Adipocyte (in vitro differentiated cells): ENCODE data around the gene FBLN1.

Experiments used
- DNase-seq: peaks from one replicate; pipeline ENCODE4 v3.0.0-alpha.2; 2015; ENCODE audit warnings: low read depth
- H3K27me3 ChIP-seq: replicated peaks from 2 replicates; pipeline ENCODE4 v1.7.0; 2013; ENCODE audit warnings: mild to moderate bottlenecking, low read length, moderate library complexity; ENCODE audit not compliant: control insufficient read depth, insufficient read depth
- H3K36me3 ChIP-seq: 2 replicates; pipeline ENCODE4 v1.7.0; 2013; ENCODE audit warnings: low read length, mild to moderate bottlenecking, moderate library complexity; ENCODE audit not compliant: control insufficient read depth, insufficient read depth, severe bottlenecking
- H3K4me1 ChIP-seq: 2 replicates; pipeline ENCODE4 v1.7.0; 2013; ENCODE audit warnings: mild to moderate bottlenecking, low read length, moderate library complexity; ENCODE audit not compliant: control insufficient read depth, insufficient read depth
- H3K4me3 ChIP-seq: 2 replicates; pipeline ENCODE4 v1.7.0; 2013; ENCODE audit warnings: mild to moderate bottlenecking, low read length, moderate library complexity
- H3K9ac ChIP-seq: 2 replicates; pipeline ENCODE4 v1.7.0; 2013; ENCODE audit warnings: mild to moderate bottlenecking, low read length, moderate library complexity
- H3K9me3 ChIP-seq: 2 replicates; pipeline ENCODE4 v1.7.0; 2013; ENCODE audit warnings: mild to moderate bottlenecking, low read length, moderate library complexity; ENCODE audit not compliant: control insufficient read depth

Gene FBLN1

DNA sequence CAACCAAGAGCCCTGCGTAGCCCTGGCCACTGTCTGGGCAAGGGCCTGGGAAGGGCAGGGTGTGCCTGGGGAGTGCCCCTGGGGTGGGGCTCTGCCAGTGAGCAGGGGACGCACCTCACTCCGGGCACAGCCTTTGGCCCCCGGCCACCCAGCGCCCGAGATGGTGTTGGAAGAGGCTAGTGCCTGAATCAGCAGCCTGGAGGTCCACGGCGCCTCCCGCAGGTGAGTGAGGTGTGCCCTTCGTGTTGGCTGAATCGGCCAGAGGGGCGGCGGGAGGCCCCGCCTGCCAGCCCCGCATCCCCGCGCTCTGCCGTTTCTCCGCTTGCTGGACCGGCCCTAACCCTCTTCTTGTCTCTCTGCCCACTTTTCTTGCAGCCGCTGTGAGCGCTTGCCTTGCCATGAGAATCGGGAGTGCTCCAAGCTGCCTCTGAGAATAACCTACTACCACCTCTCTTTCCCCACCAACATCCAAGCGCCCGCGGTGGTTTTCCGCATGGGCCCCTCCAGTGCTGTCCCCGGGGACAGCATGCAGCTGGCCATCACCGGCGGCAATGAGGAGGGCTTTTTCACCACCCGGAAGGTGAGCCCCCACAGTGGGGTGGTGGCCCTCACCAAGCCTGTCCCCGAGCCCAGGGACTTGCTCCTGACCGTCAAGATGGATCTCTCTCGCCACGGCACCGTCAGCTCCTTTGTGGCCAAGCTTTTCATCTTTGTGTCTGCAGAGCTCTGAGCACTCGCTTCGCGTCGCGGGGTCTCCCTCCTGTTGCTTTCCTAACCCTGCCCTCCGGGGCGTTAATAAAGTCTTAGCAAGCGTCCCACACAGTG lies 60.1 kb downstream of the FBLN1 start:
- no peak for DNase-seq
- Histone ChIP-seq H3K4me1 (no peaks in the 10 kb centered on the region), H3K9ac (no peak overlapping the region), H3K4me3 (no peak overlapping the region), H3K27me3 (no peaks in the 10 kb centered on the region), H3K36me3 (peaks cover 10% of the 10 kb centered on the region), H3K9me3 (peaks cover 12% of the 10 kb centered on the region)

DNA sequence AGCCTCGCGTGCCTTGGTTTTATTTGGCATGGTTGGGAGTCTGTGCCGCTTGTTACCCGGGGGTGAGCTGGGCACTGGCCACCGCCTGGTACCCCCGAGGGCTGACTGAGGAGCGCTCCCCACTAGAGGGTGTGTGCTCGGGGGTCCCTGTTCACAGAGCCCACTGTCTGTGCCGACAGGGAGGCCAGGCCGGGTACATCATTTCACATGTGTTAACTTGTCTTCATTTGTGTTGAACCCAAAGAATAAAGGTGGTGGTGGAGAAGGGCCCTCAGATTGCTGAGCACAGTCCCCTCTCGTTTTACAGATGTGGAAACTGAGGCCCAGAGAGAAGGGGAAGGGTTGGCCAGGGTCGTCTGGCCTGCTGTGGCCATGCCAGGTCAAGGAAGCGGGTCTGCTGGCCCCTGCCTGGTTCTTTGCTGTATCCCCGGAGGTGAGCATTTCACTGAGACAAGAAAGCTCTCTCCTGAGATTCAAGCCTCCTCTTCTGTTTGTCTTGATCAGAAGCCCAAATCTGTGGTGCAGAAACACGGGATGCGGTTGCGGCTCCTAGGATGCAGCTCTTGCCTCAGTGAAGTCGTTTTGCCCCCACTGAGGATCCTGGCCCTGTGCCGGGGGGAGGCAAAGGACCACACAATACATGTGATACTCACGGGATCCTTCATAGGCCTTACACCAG lies 60.8 kb downstream of the FBLN1 start:
- no peak overlapping the region for H3K9ac ChIP-seq
- no peaks in the 10 kb centered on the region for H3K27me3 ChIP-seq
- H3K4me1 ChIP-seq = no peaks in the 10 kb centered on the region
- DNase-seq = no peak
- H3K9me3 ChIP-seq = peaks cover 12% of the 10 kb centered on the region
- no peak overlapping the region for H3K4me3 ChIP-seq
- H3K36me3 ChIP-seq = peaks cover 10% of the 10 kb centered on the region

DNA sequence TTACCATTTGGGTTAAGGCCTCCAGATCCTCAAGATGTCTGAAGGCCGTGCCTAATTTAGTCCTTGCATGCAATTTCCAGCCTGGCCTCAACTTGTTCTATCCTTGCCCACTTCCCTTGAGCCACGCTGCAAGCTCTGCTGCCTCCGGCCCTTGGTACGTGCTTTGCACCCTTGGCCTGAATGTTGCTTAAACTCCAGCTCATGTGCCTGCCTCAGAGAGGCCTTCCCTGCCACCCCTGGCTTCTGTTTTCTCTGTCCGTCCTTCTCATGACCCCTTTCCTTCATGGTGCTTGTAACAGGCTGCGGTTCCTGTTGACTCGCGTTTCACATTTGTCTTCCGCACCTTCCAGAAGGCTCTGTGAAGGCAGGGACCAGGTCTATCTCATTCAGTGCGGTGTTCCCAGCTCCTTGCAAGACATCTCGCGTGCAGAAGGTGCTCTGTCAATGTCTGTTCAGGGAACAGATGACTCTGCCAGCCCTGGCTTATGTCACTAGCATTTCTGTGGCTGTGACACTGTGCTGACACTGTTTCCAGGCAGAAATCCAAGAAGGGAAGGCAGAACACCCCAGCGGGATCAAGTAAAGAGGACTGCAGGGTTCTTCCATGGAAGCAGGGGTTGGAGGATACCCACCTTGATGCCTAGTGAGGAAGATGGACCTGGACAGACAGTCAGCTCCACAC lies 61.8 kb downstream of the FBLN1 start:
- Histone ChIP-seq H3K36me3 (peaks cover 4% of the 10 kb centered on the region), H3K4me1 (no peaks in the 10 kb centered on the region), H3K9ac (no peak overlapping the region), H3K9me3 (peaks cover 12% of the 10 kb centered on the region), H3K4me3 (no peak overlapping the region), H3K27me3 (no peaks in the 10 kb centered on the region)
- DNase-seq = no peak

DNA sequence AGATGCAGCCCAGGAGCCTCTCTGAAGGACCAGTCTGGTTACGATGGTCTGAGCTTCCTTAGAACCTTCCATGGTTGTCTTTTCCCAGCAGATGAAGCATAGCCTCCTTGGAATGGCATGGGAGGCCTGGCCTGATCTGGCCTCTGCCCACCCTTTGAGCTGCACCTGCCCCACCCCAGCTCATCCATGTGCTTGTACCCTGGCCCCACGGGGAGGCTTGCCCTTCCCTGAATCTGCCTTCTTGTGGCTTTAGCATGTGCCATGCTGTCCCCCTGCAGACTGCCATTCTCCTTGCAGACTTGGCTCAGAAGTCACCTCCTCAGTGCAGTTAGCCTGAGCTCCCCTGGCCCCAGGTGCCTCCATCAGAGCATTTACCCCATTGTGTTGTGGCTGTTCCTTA lies 62.5 kb downstream of the FBLN1 start:
- Histone ChIP-seq H3K36me3 (peaks cover 4% of the 10 kb centered on the region), H3K9me3 (peaks cover 6% of the 10 kb centered on the region), H3K4me3 (no peak overlapping the region), H3K27me3 (no peaks in the 10 kb centered on the region), H3K4me1 (no peaks in the 10 kb centered on the region), H3K9ac (no peak overlapping the region)
- DNase-seq = no peak

DNA sequence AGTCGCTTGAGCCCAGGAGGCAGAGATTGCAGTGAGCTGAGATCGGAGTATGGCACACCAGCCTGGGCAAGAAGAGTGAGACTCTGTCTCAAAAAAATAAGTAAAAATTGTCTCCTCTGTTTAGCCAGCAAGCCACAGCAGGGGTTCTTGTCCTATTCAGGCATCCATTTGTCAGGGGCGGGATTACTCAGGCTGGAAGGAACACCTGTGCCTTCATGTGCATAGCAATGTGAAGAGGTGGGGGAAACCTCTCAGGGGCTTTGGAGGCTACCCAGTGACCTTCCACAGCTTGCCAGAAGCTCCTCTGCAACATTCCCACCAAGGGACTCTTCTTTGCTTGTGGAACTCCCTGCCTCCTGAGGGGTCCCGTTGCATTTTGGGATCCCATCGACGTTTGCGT lies 63.3 kb downstream of the FBLN1 start:
- Histone ChIP-seq H3K4me1 (no peaks in the 10 kb centered on the region), H3K36me3 (no peaks in the 10 kb centered on the region)
- no peak for DNase-seq

DNA sequence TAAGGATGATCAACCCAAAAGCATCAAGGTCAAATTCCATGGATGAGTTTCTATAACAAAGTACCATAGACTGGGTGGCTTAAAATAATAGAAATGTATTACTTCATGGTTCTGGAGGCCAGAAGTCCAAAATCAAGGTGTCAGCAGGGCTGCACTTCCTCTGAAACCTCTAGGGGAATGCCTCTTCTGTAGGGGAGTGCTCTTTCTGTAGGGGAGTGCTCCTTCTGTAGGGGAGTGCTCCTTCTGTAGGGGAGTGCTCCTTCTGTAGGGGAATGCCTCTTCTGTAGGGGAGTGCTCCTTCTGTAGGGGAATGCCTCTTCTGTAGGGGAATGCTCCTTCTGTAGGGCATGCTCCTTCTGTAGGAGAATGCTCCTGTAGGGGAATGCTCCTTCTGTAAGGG lies 65.5 kb downstream of the FBLN1 start:
- H3K4me1 ChIP-seq = no peaks in the 10 kb centered on the region
- no peaks in the 10 kb centered on the region for H3K27me3 ChIP-seq
- no peak overlapping the region for H3K9ac ChIP-seq
- H3K4me3 ChIP-seq = no peak overlapping the region
- no peak for DNase-seq
- peaks cover 12% of the 10 kb centered on the region for H3K9me3 ChIP-seq
- no peaks in the 10 kb centered on the region for H3K36me3 ChIP-seq

More for the DNA sequence above, 63.3 kb downstream of the FBLN1 start:
- H3K9ac ChIP-seq = no peak overlapping the region
- H3K27me3 ChIP-seq = no peaks in the 10 kb centered on the region
- H3K4me3 ChIP-seq = no peak overlapping the region
- peaks cover 7% of the 10 kb centered on the region for H3K9me3 ChIP-seq

DNA sequence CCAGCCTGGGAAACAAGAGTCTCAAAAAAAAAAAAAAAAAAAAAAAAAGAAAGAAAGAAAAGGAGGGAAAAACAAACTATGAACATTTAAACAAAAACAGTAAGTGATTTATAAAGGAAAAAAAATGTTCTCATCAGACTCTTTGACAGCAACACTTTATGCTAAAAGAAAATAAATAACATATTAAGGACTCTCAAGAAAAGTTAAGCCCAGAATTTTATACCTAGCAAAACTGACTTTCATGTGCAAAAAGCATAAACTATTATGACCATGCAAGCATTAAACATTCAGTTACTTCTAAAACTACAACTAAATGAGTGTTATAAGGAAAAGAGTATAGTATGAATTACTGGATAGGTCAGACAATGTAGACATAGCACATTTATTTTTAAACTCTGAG lies 68.4 kb downstream of the FBLN1 start:
- H3K27me3 ChIP-seq = no peaks in the 10 kb centered on the region
- no peaks in the 10 kb centered on the region for H3K4me1 ChIP-seq
- H3K4me3 ChIP-seq = peak overlapping the region; percentile 37
- no peak for DNase-seq
- no peak overlapping the region for H3K9ac ChIP-seq
- no peaks in the 10 kb centered on the region for H3K36me3 ChIP-seq
- peaks cover 12% of the 10 kb centered on the region for H3K9me3 ChIP-seq

DNA sequence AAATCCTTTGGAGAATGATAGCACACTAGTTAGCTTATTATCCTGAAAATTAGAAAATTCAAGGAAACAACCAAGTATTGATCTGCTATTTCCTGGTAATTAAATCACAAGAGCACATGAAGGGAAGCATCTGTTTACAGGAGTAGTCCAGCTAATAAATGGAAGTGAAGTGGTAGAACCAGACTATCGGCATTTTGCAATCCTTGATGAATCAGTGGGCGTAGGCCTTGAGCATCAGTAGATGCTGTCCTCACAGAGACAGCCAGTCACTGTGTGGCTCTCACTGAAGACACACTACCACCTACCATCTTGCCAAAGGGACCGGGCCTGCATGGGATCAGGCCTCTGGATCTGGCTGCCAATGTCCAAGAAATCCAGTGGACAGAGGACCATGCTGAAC lies 69.8 kb downstream of the FBLN1 start:
- DNase-seq = peak; percentile 45
- Histone ChIP-seq H3K27me3 (no peaks in the 10 kb centered on the region), H3K4me1 (no peaks in the 10 kb centered on the region), H3K9me3 (peaks cover 12% of the 10 kb centered on the region), H3K9ac (no peak overlapping the region), H3K4me3 (no peak overlapping the region), H3K36me3 (peaks cover 6% of the 10 kb centered on the region)

DNA sequence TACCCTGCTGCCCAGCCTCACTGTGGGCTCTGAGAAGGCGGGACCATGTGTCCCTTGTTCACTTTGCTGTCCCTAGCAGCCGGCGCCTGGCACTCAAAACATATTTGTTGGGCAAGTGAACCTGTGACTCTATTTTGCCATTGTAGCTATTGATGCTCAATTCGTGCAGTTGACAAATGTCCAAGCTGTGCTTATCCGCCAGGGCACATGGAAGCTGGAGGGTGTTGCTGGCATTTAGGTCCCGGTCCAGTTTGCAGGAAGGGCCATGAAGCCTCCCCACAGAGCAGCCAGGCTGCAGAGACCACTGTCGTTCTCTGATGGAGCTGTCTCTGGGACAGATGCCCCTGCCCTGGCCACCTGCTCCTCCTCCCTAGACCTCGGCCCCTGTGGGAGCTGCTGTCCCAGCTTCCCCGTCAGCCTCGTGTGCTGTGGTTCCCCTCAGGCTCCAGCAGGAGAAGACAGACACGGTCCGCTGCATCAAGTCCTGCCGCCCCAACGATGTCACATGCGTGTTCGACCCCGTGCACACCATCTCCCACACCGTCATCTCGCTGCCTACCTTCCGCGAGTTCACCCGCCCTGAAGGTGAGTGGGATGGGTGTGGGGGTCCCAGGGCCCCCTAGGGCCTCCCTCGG lies 71.5 kb downstream of the FBLN1 start:
- DNase-seq = no peak
- Histone ChIP-seq H3K9ac (no peak overlapping the region), H3K9me3 (peaks cover 12% of the 10 kb centered on the region), H3K4me3 (no peak overlapping the region), H3K27me3 (no peaks in the 10 kb centered on the region), H3K36me3 (peaks cover 7% of the 10 kb centered on the region), H3K4me1 (no peaks in the 10 kb centered on the region)

DNA sequence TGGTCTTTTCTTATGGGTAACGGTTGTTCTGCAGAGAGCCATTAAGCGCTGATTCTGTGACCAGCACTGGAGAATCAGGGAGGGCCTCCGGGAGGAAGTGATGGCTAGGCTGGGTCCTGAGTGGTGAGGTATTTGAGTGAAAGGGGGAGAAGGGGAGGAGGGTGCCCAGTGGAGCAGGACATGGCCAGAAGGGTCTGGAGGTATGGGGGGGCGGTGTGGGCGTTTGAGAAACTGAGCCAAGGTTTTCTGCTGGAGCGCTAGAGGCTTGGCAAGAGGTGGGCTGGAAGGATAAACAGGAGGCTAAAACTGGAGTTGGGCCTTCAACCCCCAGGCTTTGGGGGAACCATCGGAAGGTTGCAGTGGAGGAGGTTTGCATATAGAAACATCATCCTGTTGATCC lies 72.5 kb downstream of the FBLN1 start:
- Histone ChIP-seq H3K36me3 (peaks cover 12% of the 10 kb centered on the region), H3K27me3 (no peaks in the 10 kb centered on the region), H3K4me3 (no peak overlapping the region), H3K9me3 (peaks cover 12% of the 10 kb centered on the region), H3K4me1 (no peaks in the 10 kb centered on the region), H3K9ac (no peak overlapping the region)
- no peak for DNase-seq
